Liver (tissue), 9 donors: ENCODE data around the gene TRUB1. TPM values are rescaled to one million over a fixed set of nuclear protein-coding genes. Genes with fewer than 3 reads are reported as not detected.

Experiments used
- DNase-seq: peaks from one replicate; pipeline ENCODE4 v3.0.0-alpha.2; 2017; ENCODE audit warnings: low spot score
- H3K27ac ChIP-seq, 2 donors: one replicate each; pipeline ENCODE4 v1.7.0; 2013; ENCODE audit warnings: inconsistent platforms in 2 of 2, low read length in 2 of 2, control low read depth in 1 of 2, low read depth in 1 of 2, mild to moderate bottlenecking in 1 of 2
- H3K27me3 ChIP-seq, 4 donors: one replicate each; pipeline versions ENCODE4 v1.6.1 to v1.7.0; 2013; ENCODE audit warnings: low read length in 3 of 4, inconsistent platforms in 1 of 4, mild to moderate bottlenecking in 1 of 4, moderate library complexity in 1 of 4; ENCODE audit not compliant: control insufficient read depth in 4 of 4, insufficient read depth in 4 of 4
- H3K36me3 ChIP-seq, 4 donors: one replicate each; pipeline versions ENCODE4 v1.6.1 to v1.7.0; 2013; ENCODE audit warnings: low read length in 3 of 4, mild to moderate bottlenecking in 3 of 4, low read depth in 1 of 4, moderate library complexity in 1 of 4; ENCODE audit not compliant: control insufficient read depth in 4 of 4, insufficient read depth in 3 of 4
- H3K4me1 ChIP-seq, 4 donors: one replicate each; pipeline versions ENCODE4 v1.6.1 to v1.7.0; 2013; ENCODE audit warnings: low read length in 3 of 4, mild to moderate bottlenecking in 3 of 4, moderate library complexity in 1 of 4; ENCODE audit not compliant: control insufficient read depth in 4 of 4, insufficient read depth in 4 of 4
- H3K4me3 ChIP-seq, 3 donors: one replicate each; pipeline versions ENCODE4 v1.6.1 to v1.7.0; 2013; ENCODE audit warnings: low read length in 3 of 3, control low read depth in 1 of 3, low read depth in 1 of 3, mild to moderate bottlenecking in 1 of 3
- H3K9ac ChIP-seq, 2 donors: one replicate each; pipeline ENCODE4 v1.7.0; 2013; ENCODE audit warnings: low read length in 2 of 2, mild to moderate bottlenecking in 2 of 2, moderate library complexity in 2 of 2, control low read depth in 1 of 2, low read depth in 1 of 2
- H3K9me3 ChIP-seq, 4 donors: one replicate each; pipeline versions ENCODE4 v1.6.1 to v1.7.0; 2013; ENCODE audit warnings: low read length in 3 of 4; ENCODE audit not compliant: control insufficient read depth in 4 of 4
- EGR1 ChIP-seq, 2 donors: IDR thresholded peaks; 2 replicates each; pipeline ENCODE4 v1.6.1; 2016 to 2018; ENCODE audit warnings: antibody characterized with exemption in 2 of 2, low read depth in 2 of 2
- FOXA1 ChIP-seq: IDR thresholded peaks from 2 replicates; pipeline ENCODE4 v1.6.1; 2016; ENCODE audit warnings: antibody characterized with exemption
- FOXA2 ChIP-seq: IDR thresholded peaks from 2 replicates; pipeline ENCODE4 v1.6.1; 2016; ENCODE audit warnings: antibody characterized with exemption
- GABPA ChIP-seq, 2 donors: IDR thresholded peaks in 1 of 2; conservative IDR thresholded peaks in 1 of 2; 2 replicates each; pipeline ENCODE4 v1.6.1; 2016; ENCODE audit warnings: antibody characterized with exemption in 2 of 2, mild to moderate bottlenecking in 1 of 2, moderate library complexity in 1 of 2
- HNF4A ChIP-seq, 2 donors: conservative IDR thresholded peaks; 2 replicates each; pipeline ENCODE4 v1.6.1; 2016; ENCODE audit warnings: antibody characterized with exemption in 2 of 2, mild to moderate bottlenecking in 2 of 2
- HNF4G ChIP-seq: IDR thresholded peaks from 2 replicates; pipeline ENCODE4 v1.6.1; 2016; ENCODE audit warnings: antibody characterized with exemption
- MAX ChIP-seq: IDR thresholded peaks from 2 replicates; pipeline ENCODE4 v1.6.1; 2016; ENCODE audit warnings: antibody characterized with exemption
- RAD21 ChIP-seq, 2 donors: IDR thresholded peaks; 2 replicates each; pipeline ENCODE4 v1.6.1; 2016; ENCODE audit warnings: antibody characterized with exemption in 2 of 2, mild to moderate bottlenecking in 2 of 2
- RXRA ChIP-seq, 2 donors: IDR thresholded peaks; 2 replicates each; pipeline ENCODE4 v1.6.1; 2017 to 2018; ENCODE audit warnings: antibody characterized with exemption in 2 of 2, mild to moderate bottlenecking in 1 of 2
- SP1 ChIP-seq: IDR thresholded peaks from 2 replicates; pipeline ENCODE4 v1.6.1; 2018; ENCODE audit warnings: antibody characterized with exemption, mild to moderate bottlenecking
- TAF1 ChIP-seq: conservative IDR thresholded peaks from 2 replicates; pipeline ENCODE4 v1.6.1; 2016; ENCODE audit warnings: antibody characterized with exemption, mild to moderate bottlenecking
- YY1 ChIP-seq: IDR thresholded peaks from 2 replicates; pipeline ENCODE4 v1.6.1; 2016; ENCODE audit warnings: antibody characterized with exemption, mild to moderate bottlenecking
- ZBTB33 ChIP-seq: IDR thresholded peaks from 2 replicates; pipeline ENCODE4 v1.6.1; 2016; ENCODE audit warnings: antibody characterized with exemption
- WGBS: extraction: QIAGEN DNeasy Blood & Tissue Kit; methylation state at CpG from one replicate; pipeline ENCODE4 v1.1.7; 2013; 5-methylcytosine and 5-hydroxymethylcytosine counted together
- polyA plus RNA-seq, 2 donors: library from polyadenylated mRNA; stranded (reverse) in 1 of 2; unstranded in 1 of 2; fragments of 200-250 nt in 1 of 2; fragments of >200 nt in 1 of 2; fragmentation: Nextera tagmentation in 1 of 2; extraction: Ambion mirVana in 1 of 2; gene quantifications; one replicate each; pipeline versions ENCODE4 v1.2.1 to v1.2.3, GENCODE V29; 2013 to 2015
- total RNA-seq, 2 donors: library from RNA; depleted of rRNA; stranded (reverse); fragments of >200 nt; gene quantifications; one replicate each; pipeline ENCODE4 v1.2.3, GENCODE V29; 2014
- TF ChIP-seq, protein P1 (sequence below): fragments of 150-350 bp; IDR thresholded peaks from 2 replicates; pipeline ENCODE4 v1.5.1; 2017; ENCODE audit warnings: improper control_type of control experiment, low read depth, low read length; ENCODE audit not compliant: missing input control
- TF ChIP-seq, protein P2 (sequence below): IDR thresholded peaks from 2 replicates; pipeline ENCODE4 v1.6.1; 2016; ENCODE audit warnings: antibody characterized with exemption, mild to moderate bottlenecking
- TF ChIP-seq, protein P3 (sequence below): IDR thresholded peaks from 2 replicates; pipeline ENCODE4 v1.6.1; 2016; ENCODE audit warnings: antibody characterized with exemption
- donor health status: healthy.
- donor health status: healthy.
- donor health status: healthy.
- donor health status: healthy.
- donor health status: healthy.

Gene TRUB1
- total and polyA plus RNA-seq, 4 donors, result 6.1 to 14.1 (median 8.3) TPM

GRCh38 chr10:115001506-115002381 lies 63.7 kb downstream of the TRUB1 start:
- no peaks in the 10 kb centered on the region for H3K36me3 ChIP-seq
- peak overlapping the region in 1 of 2 donors; percentile 36 for H3K27ac ChIP-seq
- DNase-seq, result no peak
- no peaks in the 10 kb centered on the region for H3K27me3 ChIP-seq
- H3K4me1 ChIP-seq, result peaks cover 0 to 3% (median 0%) of the 10 kb centered on the region in 4 donors
- no peak overlapping the region for H3K4me3 ChIP-seq
- no peaks in the 10 kb centered on the region for H3K9me3 ChIP-seq
- TF ChIP-seq, protein P1, sequence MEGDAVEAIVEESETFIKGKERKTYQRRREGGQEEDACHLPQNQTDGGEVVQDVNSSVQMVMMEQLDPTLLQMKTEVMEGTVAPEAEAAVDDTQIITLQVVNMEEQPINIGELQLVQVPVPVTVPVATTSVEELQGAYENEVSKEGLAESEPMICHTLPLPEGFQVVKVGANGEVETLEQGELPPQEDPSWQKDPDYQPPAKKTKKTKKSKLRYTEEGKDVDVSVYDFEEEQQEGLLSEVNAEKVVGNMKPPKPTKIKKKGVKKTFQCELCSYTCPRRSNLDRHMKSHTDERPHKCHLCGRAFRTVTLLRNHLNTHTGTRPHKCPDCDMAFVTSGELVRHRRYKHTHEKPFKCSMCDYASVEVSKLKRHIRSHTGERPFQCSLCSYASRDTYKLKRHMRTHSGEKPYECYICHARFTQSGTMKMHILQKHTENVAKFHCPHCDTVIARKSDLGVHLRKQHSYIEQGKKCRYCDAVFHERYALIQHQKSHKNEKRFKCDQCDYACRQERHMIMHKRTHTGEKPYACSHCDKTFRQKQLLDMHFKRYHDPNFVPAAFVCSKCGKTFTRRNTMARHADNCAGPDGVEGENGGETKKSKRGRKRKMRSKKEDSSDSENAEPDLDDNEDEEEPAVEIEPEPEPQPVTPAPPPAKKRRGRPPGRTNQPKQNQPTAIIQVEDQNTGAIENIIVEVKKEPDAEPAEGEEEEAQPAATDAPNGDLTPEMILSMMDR, result no peak
- TF ChIP-seq RXRA (IDR thresholded peaks at IDR 0.05) (no peak), ZBTB33 (no peak), EGR1 (IDR thresholded peaks at IDR 0.05; ENCODE audit: low read depth in 2 of 2) (no peak), TAF1 (no peak), MAX (no peak), YY1 (no peak), HNF4G (no peak), FOXA1 (no peak), SP1 (no peak)
- TF ChIP-seq, protein P2, sequence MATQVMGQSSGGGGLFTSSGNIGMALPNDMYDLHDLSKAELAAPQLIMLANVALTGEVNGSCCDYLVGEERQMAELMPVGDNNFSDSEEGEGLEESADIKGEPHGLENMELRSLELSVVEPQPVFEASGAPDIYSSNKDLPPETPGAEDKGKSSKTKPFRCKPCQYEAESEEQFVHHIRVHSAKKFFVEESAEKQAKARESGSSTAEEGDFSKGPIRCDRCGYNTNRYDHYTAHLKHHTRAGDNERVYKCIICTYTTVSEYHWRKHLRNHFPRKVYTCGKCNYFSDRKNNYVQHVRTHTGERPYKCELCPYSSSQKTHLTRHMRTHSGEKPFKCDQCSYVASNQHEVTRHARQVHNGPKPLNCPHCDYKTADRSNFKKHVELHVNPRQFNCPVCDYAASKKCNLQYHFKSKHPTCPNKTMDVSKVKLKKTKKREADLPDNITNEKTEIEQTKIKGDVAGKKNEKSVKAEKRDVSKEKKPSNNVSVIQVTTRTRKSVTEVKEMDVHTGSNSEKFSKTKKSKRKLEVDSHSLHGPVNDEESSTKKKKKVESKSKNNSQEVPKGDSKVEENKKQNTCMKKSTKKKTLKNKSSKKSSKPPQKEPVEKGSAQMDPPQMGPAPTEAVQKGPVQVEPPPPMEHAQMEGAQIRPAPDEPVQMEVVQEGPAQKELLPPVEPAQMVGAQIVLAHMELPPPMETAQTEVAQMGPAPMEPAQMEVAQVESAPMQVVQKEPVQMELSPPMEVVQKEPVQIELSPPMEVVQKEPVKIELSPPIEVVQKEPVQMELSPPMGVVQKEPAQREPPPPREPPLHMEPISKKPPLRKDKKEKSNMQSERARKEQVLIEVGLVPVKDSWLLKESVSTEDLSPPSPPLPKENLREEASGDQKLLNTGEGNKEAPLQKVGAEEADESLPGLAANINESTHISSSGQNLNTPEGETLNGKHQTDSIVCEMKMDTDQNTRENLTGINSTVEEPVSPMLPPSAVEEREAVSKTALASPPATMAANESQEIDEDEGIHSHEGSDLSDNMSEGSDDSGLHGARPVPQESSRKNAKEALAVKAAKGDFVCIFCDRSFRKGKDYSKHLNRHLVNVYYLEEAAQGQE, result no peak
- 67% methylated on average over 13 of the region's 13 CpGs for WGBS
- no peak overlapping the region for H3K9ac ChIP-seq

DNA sequence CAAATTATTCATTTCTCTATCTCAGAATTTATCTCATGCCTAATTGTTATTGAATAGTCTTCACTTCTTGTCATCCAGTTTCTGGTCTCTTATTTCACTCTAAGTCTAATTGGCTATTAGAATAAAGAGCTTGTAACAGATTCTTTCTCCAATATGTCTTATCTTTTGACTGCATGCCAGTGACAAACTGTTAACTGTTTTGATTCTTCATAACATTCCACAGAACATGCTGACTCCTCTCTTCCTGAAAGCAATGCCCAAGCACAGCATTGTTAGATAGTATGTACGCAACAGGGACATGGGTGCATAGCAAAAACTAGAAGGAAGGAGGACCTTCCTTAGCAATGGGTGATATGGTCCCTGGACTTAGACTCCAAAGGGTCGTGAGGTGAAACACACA lies 65.4 kb downstream of the TRUB1 start:
- Histone ChIP-seq H3K27ac (no peak overlapping the region), H3K4me1 (peaks cover 0 to 3% (median 0%) of the 10 kb centered on the region in 4 donors), H3K9ac (no peak overlapping the region), H3K4me3 (no peak overlapping the region), H3K36me3 (no peaks in the 10 kb centered on the region), H3K9me3 (no peaks in the 10 kb centered on the region), H3K27me3 (no peaks in the 10 kb centered on the region)
- no peak for DNase-seq
- WGBS, result 75% methylated on average over 2 of the region's 2 CpGs
- TF ChIP-seq, protein P3, sequence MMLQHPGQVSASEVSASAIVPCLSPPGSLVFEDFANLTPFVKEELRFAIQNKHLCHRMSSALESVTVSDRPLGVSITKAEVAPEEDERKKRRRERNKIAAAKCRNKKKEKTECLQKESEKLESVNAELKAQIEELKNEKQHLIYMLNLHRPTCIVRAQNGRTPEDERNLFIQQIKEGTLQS, result no peak
- no peak for TF ChIP-seq EGR1 (IDR thresholded peaks at IDR 0.05; ENCODE audit: low read depth in 2 of 2)
- TF ChIP-seq TAF1, result no peak
- TF ChIP-seq FOXA2, result no peak
- no peak for TF ChIP-seq HNF4G
- no peak for TF ChIP-seq SP1
- no peak for TF ChIP-seq RAD21 (IDR thresholded peaks at IDR 0.05)
- TF ChIP-seq, protein P1, result no peak
- TF ChIP-seq, protein P2, result no peak
- no peak for TF ChIP-seq HNF4A (conservative IDR thresholded peaks at IDR 0.05)
- TF ChIP-seq GABPA (IDR thresholded peaks at IDR 0.05 in 1 of 2, conservative IDR thresholded peaks at IDR 0.05 in 1 of 2), result no peak
- TF ChIP-seq YY1, result no peak
